GM12892 (cell line): Measurements from ENCODE around the gene FSTL4.

Source experiments
- DNase-seq: peaks from one replicate; pipeline ENCODE4 v3.0.0; 2011; ENCODE audit not compliant: insufficient read length
- FAIRE-seq: peaks from 2 replicates; lab custom pipeline; 2011; peaks lifted over from hg19 to GRCh38; lab: Jason Lieb, UNC
- POLR2A ChIP-seq: IDR thresholded peaks from 2 replicates; pipeline ENCODE4 v1.6.1; 2011; ENCODE audit warnings: low read depth, low read length, control low read depth
- POLR2AphosphoS5 ChIP-seq: IDR thresholded peaks from 2 replicates; pipeline ENCODE4 v1.6.1; 2011; ENCODE audit warnings: low read depth, low read length, control low read depth
- TAF1 ChIP-seq: IDR thresholded peaks from 2 replicates; pipeline ENCODE4 v1.6.1; 2011; ENCODE audit warnings: low read depth, mild to moderate bottlenecking, control low read depth, low read length, borderline replicate concordance

Gene FSTL4

GRCh38 chr5:133341296-133341695 is 271.0 kb downstream of the FSTL4 start:
- TF ChIP-seq POLR2A (no peak), POLR2AphosphoS5 (no peak), TAF1 (no peak)
- FAIRE-seq: no peak

GRCh38 chr5:133340822-133341221 is 271.5 kb downstream of the FSTL4 start:
- FAIRE-seq: no peak
- no peak for DNase-seq
- TF ChIP-seq POLR2A (no peak), TAF1 (no peak), POLR2AphosphoS5 (no peak)

More at GRCh38 chr5:133341296-133341695, 271.0 kb downstream of the FSTL4 start:
- DNase-seq: no peak

DNA sequence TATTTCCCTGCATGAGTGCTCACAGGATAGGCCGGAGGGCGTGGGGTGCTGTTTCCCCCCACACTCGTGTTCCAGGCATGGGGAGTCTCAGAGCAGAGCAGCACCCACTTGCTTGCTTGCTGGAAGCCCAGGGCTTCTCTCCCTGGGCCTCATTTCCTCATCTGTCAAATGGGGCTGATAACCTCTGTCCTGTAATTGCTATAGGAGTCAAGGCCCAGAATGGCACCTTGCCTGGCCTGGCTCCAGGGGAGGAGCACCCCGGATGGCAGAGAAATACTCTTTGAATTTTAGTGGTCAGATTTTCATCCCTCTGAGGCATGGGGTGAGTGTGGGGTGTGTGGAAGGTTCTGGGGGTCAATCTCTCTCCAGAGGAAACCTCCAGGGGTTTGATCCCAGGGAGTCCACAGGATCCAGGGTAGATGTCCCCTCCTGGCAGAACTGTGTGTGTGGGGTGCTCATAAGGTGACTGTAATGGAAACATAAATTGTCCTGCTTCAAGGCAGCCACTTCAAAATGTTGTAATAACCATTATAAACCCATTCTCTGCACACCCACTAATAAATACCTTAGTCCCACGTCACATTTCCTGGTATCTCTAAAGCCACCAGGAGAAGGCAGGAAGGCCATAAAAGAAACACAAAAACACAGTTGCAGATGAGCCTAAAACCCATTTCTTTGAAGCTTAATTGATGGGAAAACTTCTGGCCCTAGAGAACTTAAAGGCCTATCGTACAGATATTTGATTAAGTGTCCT is 272.2 kb downstream of the FSTL4 start:
- TF ChIP-seq POLR2AphosphoS5: no peak
- no peak for TF ChIP-seq POLR2A
- no peak for TF ChIP-seq TAF1
- FAIRE-seq (peak; percentile 33), DNase-seq (no peak)

DNA sequence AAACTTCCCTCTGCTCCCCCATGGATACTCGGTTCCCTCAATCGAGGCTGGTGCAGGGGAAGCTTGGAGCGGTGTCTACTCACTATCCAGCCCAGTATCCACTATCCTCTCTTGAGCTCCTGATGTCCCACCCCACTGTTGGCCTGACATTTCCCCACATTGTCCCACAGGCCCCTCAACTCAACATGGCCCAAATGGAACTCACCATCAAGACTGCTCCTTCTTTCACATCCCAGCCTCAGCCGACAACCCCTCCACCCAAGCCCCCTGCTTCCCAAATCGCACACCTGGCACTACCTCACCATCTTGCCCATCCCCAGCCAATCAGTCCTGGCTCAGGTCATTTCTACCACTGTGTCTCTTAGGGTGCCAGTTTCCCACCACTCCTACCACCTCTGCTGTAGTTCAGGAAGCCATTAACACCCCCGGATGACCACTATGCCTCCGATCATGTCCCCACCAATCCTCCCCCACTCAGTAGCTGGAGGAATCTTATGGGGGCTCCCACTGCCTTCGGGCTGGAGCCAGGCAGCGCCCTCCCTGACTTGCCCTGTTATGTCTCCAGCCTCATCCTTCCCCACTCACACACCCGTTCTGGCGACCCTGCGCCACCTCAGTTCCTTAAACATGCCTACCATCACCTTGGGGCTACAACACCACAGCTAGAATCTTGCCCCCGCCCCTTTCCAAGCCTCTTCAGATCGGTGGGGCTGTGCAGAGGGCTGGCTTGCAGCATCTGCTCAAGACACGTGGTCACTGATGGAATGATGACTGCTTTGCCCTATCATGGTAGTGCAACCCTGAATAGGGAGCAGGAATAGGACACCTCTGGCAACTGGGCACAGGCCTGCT is 273.6 kb downstream of the FSTL4 start:
- TF ChIP-seq POLR2AphosphoS5: no peak
- no peak for TF ChIP-seq TAF1
- no peak for TF ChIP-seq POLR2A
- DNase-seq: no peak
- FAIRE-seq: no peak

- FAIRE-seq (no peak), DNase-seq (no peak)
- TF ChIP-seq TAF1: no peak
- TF ChIP-seq POLR2AphosphoS5: no peak
- no peak for TF ChIP-seq POLR2A
Measured at GRCh38 chr5:133337795-133338445, 274.4 kb downstream of the FSTL4 start.

DNA sequence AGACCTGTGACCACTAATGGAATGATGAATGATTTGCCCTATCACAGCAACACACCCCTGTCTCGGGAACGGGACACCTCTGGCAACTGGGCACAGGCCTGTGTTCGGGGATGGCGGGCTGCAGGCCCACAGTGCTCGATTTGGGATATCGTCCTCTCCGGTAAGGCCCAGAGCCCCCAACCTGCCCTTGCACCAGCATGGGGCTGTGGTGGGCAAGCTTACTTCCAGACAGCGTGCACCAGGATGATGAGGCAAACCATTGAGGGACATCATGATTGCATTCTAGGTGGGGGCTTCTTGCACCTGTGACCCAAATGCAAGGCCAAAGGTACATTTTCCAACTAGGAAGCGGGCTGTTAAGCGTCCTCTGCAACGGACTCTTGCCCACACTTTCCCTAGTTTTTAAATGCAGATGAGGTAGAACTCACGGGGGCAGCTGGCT is 275.4 kb downstream of the FSTL4 start:
- FAIRE-seq (no peak), DNase-seq (no peak)
- TF ChIP-seq POLR2A (no peak), POLR2AphosphoS5 (no peak), TAF1 (no peak)

- DNase-seq (no peak), FAIRE-seq (no peak)
- no peak for TF ChIP-seq TAF1
- TF ChIP-seq POLR2AphosphoS5: no peak
- TF ChIP-seq POLR2A: no peak
Measured at GRCh38 chr5:133336121-133336968, 276.0 kb downstream of the FSTL4 start.

DNA sequence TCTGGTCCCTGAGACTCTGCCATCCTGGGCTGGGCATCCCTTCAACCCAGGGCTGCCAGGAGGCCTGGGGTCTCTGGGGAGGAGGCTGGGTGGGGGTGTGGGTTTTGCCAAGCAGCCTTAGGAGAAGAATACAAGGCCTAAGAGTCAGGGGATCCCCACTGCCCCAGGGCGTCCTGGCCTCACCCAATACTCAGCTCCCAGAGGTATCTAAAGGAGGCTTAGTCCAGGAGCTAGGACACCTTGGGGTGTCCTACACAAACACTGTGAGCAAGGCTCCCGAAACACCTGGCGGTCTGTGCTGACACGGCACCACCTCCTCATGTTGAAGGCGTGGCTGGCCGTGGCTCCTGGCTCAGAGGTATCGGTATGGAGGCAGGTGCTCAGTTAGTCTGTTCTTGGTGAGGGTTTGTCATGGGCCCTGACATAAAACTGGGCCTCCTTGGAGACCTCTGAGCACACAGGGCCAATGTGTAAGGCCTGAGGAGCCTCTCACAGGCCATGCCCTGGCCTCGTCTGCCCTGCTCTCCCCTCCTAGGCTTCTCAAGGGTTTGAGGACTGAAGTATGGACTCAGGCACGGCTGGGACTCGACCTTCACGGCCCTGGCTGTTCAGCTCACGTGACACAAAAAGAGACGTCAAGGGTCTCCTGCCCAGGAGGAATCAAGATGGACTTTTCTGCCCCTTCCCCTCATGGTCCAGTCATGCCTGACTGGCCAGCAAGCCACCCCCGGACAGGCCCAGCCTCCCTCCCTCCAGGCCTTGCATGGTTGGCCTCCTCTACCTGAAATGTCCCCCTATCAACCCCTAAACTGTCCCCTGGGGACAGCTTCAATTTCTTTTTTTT is 277.3 kb downstream of the FSTL4 start:
- TF ChIP-seq POLR2A (no peak), POLR2AphosphoS5 (no peak)
- no peak for DNase-seq
- no peak for FAIRE-seq

DNA sequence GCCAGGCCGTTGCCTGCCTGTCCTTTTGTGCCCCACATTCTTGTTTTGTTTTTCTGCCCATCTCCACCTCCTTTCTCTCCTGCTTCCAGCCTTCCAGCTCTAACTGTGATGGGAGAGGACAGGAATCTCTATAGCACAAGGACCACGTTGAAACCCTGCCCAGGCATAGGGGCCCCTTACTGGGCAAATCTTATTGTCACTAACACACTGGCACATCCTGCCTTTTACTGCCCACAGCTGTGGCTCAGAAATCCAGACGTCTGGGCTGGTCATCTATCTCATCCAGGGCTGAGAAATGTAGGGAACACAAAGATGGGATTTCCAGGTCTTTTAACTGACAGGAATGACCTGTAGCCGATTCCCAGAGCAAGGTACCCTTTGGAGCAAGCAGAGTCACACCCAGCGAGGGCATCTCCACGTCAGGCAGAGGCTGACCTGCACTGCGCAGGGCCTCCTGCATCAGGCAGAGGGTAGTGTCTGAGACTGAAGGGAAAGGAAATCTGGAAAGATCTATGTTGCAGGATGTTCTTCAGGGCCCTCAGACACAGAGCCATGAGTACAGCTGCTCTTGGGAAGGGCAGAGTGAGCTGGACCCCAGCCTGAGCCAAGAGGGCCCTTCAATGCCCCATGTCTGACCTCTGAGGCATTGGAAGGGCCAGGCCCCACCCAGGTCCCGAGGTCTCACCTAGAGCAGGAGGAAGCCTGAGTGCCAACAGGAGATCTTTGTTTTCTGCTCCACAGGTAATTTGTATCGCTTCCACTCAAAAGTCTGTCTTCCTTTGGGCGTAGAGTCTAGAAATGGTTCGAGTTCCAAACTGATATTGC is 278.8 kb downstream of the FSTL4 start:
- TF ChIP-seq POLR2AphosphoS5 (no peak), TAF1 (no peak), POLR2A (no peak)
- FAIRE-seq (no peak), DNase-seq (no peak)
